Left colon (tissue), 2 donors: ENCODE results near the gene NR3C2. TPM values are rescaled to one million over a fixed set of nuclear protein-coding genes. Genes with fewer than 3 reads are reported as not detected.

Experiments used
- ATAC-seq: fragments of 200-7000 bp; cut with Tn5 transposase; one replicate; pipeline ENCODE4 v1.9.1; 2020; ENCODE audit warnings: mild to moderate bottlenecking, moderate library complexity
- DNase-seq, 2 donors: peaks; one replicate each; pipeline ENCODE4 v3.0.0-alpha.2; 2020
- intact Hi-C, 2 donors: fragments of 100-400 bp; cut with DNase I in 1 of 2; cut with micrococcal nuclease in 1 of 2; formaldehyde crosslinking; loops; one replicate each; pipeline versions ENCODE4 v1.11.2 to v1.14.0; 2022; cut with DNase I, micrococcal nuclease
- long read RNA-seq: library from polyadenylated mRNA; unstranded; transcript quantifications from one replicate; pipeline ENCODE4 v2.0.0, GENCODE V29; 2021
- total RNA-seq, 2 donors: library from RNA; stranded (reverse); fragmentation: NEBNext Ultra II Directional; extraction: Animal tissue kit (Norgen Biotek cat#: 25700); gene quantifications; one replicate each; pipeline ENCODE4 v1.2.1, GENCODE V29; 2021
- donor health status: DM: no; HTN: no; CAD: no.
- donor health status: DM: yes; HTN: yes; CAD: no.

NR3C2 gene
- 100 to 1,000 TPM; 113 to 131 TPM for total RNA-seq
- long read RNA-seq, partial matches to known transcripts, result 6 of 32 reads
- long read RNA-seq, other reads (novel, unspliced or antisense), result 25 of 32 reads

DNA sequence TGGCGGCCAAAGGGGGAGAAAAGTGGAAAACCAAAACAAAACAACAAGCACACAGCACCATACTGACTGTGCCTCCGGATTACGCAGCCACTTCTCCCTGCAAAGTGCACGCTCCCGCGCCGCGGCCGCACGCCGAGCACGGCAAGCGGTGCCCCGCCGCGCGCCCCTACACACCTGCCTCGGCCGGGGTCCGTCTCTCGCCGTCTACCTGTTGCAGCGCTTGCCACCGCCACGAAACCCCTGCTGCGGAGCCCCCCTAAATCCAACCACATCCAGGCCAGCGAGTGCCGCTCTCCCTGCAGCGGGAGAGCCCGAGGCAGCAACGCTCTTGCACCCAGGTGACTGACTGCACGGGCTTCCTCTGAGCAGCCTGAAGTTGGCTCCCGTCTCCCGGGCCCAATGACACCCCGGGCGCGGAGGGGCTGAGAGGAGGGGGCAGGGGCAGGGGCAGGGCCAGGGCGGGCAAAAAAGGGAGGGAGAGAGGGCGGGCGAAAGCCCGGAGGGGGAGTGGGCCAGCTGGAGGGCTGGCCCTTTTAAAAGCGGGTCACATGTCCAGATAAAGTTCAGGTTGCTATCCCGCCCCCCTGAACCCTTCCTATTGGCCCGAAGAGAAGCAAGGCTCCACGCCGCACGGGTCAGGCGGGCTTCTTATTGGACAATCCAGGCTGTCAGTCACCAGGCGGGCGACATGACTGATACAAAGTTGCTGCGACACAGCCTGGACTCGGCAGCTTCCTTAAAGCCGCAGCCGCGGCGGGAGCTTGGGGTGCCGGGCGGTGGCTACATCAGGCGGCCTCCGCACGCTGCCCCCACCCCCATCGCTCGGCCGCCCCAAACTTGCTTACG lies at the start of gene NR3C2:
Gene NR3C2 (minus strand): TSS at position 429 of the 846 bp plus-strand sequence.
- peak; percentile 76 for ATAC-seq
- intact Hi-C loops, result no loop called here
- peak; percentile 98 to 100 for DNase-seq

- ATAC-seq (no peak), DNase-seq (no peak)
- intact Hi-C loops, result no loop called here
Observed at GRCh38 chr4:148487181-148487580, 45.0 kb upstream of the NR3C2 start.

DNA sequence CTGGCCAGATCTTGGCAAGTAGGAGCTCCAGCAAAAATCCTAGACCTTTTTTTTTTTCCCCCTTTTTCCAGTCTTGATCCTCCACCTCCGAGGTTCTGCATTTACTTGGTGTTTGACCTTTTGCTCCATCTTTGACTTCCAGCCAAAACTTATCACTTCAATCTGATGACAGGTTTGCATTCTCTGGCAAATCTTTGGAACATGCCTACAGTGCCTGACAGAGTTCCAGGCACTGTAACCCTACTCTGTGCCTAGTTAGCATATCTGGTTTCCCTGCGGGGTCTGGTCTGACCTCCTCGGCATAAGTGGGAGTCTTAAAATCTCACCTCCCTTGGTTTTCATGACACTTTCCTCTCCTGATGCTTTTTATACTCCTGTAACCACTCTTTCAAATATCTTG lies 39.4 kb upstream of the NR3C2 start:
- intact Hi-C loops, result no loop called here
- DNase-seq, result no peak
- ATAC-seq, result no peak

- intact Hi-C loops, result no loop called here
- no peak for DNase-seq
Observed at GRCh38 chr4:148477276-148477675, 35.1 kb upstream of the NR3C2 start.

GRCh38 chr4:148469938-148470337 lies 27.7 kb upstream of the NR3C2 start:
- intact Hi-C loops, result no loop called here
- ATAC-seq (peak; percentile 46), DNase-seq (no peak)

More at GRCh38 chr4:148477276-148477675, 35.1 kb upstream of the NR3C2 start:
- ATAC-seq, result no peak

DNA sequence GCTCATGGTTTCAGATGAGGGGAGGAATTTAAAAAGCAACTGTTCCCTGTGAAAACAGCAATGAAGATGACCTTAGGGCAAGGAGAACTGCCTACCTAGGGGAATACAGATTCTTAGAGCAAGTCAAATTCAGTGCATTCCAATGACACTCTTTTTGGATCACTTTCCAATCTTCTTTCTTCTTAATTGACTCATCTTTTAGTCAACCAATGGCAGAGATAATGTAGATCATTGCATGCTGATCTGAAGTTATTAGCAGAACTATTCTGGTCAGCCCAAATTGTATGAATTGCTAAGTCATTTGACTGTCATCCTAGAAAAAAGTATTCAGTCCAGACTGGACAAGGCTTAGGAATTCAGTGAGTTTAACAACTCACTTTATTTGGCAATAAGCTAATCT lies 12.6 kb upstream of the NR3C2 start:
- DNase-seq, result no peak
- intact Hi-C loops, result no loop called here
- no peak for ATAC-seq

- DNase-seq, result no peak
- no peak for ATAC-seq
- intact Hi-C loops, result no loop called here
Observed at GRCh38 chr4:148453833-148454232, 11.6 kb upstream of the NR3C2 start.

GRCh38 chr4:148452970-148453369 lies 10.8 kb upstream of the NR3C2 start:
- intact Hi-C loops, result no loop called here
- DNase-seq (no peak), ATAC-seq (no peak)

- intact Hi-C loops, result loop anchor here in 1 of 2 donors (5.0 kb wide), 1 partner anchor 163 kb away; no protein-coding TSS in a partner anchor
- no peak for DNase-seq
- no peak for ATAC-seq
Observed at GRCh38 chr4:148449921-148450320, 7.7 kb upstream of the NR3C2 start.

DNA sequence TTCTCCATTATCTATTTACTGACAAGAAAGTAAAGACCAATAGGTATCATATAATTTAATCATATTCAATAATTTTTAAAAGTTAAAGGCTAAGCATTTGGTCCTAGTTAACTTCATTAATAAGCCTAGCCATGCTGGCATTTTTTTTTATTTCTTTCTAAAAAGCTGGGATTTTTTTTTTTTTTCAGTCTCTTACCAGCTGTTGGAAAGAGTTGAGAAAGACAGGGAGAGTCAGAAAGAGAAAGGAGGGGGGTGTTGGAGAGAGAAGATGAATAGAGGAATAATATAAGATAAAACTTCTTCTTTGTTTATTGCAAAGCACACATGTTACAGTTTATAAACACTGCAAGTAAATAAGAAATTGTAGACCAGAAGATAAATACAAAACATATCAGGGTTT lies 5.9 kb upstream of the NR3C2 start:
- DNase-seq (no peak), ATAC-seq (no peak)
- intact Hi-C loops, result loop anchor here in 1 of 2 donors (5.0 kb wide), 1 partner anchor 161 kb away; no protein-coding TSS in a partner anchor

DNA sequence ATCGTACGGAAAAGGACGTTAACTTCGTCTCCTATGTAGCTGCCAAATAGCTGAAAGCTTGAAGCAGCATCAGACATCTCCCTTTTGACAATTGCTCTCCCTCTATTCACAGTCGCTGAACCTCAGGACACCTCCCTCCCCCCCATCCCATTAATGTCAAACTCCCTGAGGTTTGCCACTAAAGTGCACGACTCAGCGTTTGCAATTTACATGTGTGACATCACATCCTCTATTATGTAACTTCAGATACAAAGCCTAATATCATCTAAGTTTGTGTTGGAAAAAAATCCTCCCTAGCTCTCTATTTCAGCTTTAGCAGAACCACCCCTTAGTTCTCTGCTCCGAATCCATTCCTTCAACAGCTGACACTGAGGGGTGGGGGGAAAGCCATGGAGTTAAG lies 5.5 kb upstream of the NR3C2 start:
- ATAC-seq (no peak), DNase-seq (no peak)
- intact Hi-C loops, result loop anchor here in 1 of 2 donors (5.0 kb wide), 1 partner anchor 160 kb away; no protein-coding TSS in a partner anchor

- DNase-seq, result no peak
- intact Hi-C loops, result loop anchor here in 1 of 2 donors (5.0 kb wide), 1 partner anchor 159 kb away; no protein-coding TSS in a partner anchor
- no peak for ATAC-seq
Observed at GRCh38 chr4:148445860-148446330, 3.7 kb upstream of the NR3C2 start.

GRCh38 chr4:148445071-148445859 lies 3.1 kb upstream of the NR3C2 start:
- DNase-seq (peak; percentile 75 to 79), ATAC-seq (peak; percentile 41)
- intact Hi-C loops, result loop anchor here in 1 of 2 donors (5.0 kb wide), 1 partner anchor 158 kb away; no protein-coding TSS in a partner anchor

DNA sequence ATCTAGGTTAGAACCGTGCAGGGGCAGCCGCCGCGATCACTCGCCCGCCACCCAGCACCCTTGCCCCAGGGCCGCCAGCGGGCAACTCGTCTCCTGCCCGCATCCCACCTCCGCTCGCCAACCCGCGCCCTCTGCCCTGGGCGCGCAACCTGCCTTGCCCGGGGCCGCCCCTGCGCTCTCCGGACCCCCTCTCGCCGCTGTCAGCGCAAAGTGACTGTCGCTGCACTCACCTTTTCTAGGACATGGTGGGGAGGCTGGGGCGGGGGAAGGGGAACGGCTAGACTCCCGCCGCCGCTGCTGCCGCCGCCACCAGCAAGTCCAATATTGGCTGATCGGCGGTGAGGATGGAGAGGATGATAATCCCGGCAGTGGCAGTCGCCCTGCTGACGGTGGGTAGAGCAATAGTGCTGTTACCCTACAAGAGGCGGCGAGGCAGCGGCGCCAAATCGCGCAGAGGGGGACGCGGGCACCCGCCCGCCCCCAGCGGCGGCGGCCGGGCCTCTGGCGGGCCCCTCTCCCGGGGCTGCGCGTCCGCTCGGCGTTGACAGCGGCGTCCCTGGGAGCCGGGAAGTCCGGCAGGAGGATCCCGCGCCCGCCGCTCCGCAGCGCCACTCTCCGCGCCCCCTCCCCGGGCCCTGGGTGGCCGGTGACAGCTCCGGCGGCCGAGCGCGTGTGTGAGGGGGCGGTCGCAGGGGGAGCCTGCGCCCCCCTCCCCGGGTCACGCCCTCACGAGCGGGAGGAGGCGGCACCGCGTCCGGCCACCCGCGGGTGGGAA lies 2.3 kb upstream of the NR3C2 start:
- intact Hi-C loops, result loop anchor here in 1 of 2 donors (5.0 kb wide), 1 partner anchor 157 kb away; no protein-coding TSS in a partner anchor
- ATAC-seq (peak; percentile 3), DNase-seq (peak; percentile 46 to 55)

DNA sequence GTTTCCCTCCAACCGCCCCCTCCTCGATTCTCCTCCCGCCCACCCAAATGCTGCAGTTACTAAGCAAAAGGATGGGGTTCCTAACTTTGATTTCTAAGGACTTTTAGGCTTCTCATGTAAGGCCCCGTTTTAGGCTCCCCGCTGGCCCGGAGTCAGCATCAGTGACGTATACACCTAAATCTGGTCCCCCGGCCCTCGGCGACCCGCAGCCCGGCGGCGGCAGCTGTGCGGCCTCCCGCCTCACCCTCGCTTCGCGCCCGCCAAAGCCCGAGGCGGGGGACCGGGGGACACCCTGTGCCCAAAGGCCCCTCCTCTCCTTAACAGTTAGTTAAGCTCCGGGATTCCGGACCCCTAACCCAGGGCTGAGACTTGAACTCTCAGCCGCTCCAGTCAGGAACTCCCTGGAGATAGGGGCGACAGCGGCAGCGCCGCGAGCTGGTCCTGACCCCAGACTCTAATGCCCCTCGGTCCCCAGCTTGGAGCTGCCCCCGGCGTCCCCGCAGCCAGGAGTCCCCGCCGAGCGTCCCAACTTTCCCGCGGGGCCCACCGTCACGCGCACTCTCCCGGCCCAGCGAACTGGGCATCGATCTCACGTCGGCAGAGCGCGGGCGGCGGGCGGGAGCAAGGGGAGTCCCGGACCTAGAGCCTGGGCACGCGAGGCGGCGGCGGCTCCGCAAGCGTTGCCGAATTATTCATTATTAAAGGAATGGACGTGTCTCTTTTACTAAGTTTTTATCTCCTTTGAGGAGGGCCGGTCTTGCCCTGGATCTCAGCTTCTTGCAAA lies 1.5 kb upstream of the NR3C2 start:
- intact Hi-C loops, result no loop called here
- no peak for ATAC-seq
- peak; percentile 39 to 67 for DNase-seq

- intact Hi-C loops, result no loop called here
- DNase-seq (no peak), ATAC-seq (peak; percentile 6)
Observed at GRCh38 chr4:148442832-148443511, 758 bp upstream of the NR3C2 start.

- DNase-seq (peak in 1 of 2 donors; percentile 16), ATAC-seq (no peak)
Observed at GRCh38 chr4:148441624-148441985, 609 bp downstream of the NR3C2 start.

More at GRCh38 chr4:148441624-148441985, 609 bp downstream of the NR3C2 start:
- intact Hi-C loops, result no loop called here
